Glomerular endothelial cell (primary cell): Measurements from ENCODE around the gene SDR42E2. TPM values are rescaled to one million over a fixed set of nuclear protein-coding genes. Genes with fewer than 3 reads are reported as not detected.
"Not testable (repeated sequence)": the region's sequence is repeated elsewhere in the genome, so short reads cannot be mapped to it uniquely, and the experiment has no call there.

Experiments
- DNase-seq: peaks from one replicate; pipeline ENCODE4 v3.0.0-alpha.2; 2011; ENCODE audit warnings: low read depth, low spot score; ENCODE audit errors: extremely low read depth
- total RNA-seq: library from RNA; depleted of rRNA; stranded (reverse); fragments of >200 nt; gene quantifications from 2 replicates; pipeline ENCODE4 v1.2.3, GENCODE V29; 2015

SDR42E2 gene
- total RNA-seq, 1 donor from 2014 or later = not detected

GRCh38 chr16:22210285-22210684 lies 48.0 kb downstream of the SDR42E2 start:
- no peak for DNase-seq

- no peak for DNase-seq
Observed at GRCh38 chr16:22210854-22211253, 48.5 kb downstream of the SDR42E2 start.

GRCh38 chr16:22213236-22213635 lies 50.9 kb downstream of the SDR42E2 start:
- no peak for DNase-seq

GRCh38 chr16:22213801-22214200 lies 51.5 kb downstream of the SDR42E2 start:
- no peak for DNase-seq

GRCh38 chr16:22214402-22214801 lies 52.1 kb downstream of the SDR42E2 start:
- no peak for DNase-seq

GRCh38 chr16:22214889-22215288 lies 52.6 kb downstream of the SDR42E2 start:
- DNase-seq = no peak

GRCh38 chr16:22216191-22216831 lies 54.0 kb downstream of the SDR42E2 start:
- DNase-seq = no peak

- DNase-seq = not testable (repeated sequence)
Observed at GRCh38 chr16:22216832-22217225, 54.5 kb downstream of the SDR42E2 start.

- DNase-seq = no peak
Observed at GRCh38 chr16:22217890-22218730, 55.8 kb downstream of the SDR42E2 start.

GRCh38 chr16:22219389-22220068 lies 57.2 kb downstream of the SDR42E2 start:
- DNase-seq = no peak

GRCh38 chr16:22220069-22220440 lies 57.7 kb downstream of the SDR42E2 start:
- no peak for DNase-seq

GRCh38 chr16:22220714-22221113 lies 58.4 kb downstream of the SDR42E2 start:
- no peak for DNase-seq

GRCh38 chr16:22222006-22222405 lies 59.7 kb downstream of the SDR42E2 start:
- DNase-seq = no peak

GRCh38 chr16:22222998-22223397 lies 60.7 kb downstream of the SDR42E2 start:
- DNase-seq = no peak

GRCh38 chr16:22225060-22225459 lies 62.8 kb downstream of the SDR42E2 start:
- DNase-seq = no peak

GRCh38 chr16:22229889-22230288 lies 67.6 kb downstream of the SDR42E2 start:
- no peak for DNase-seq

GRCh38 chr16:22232277-22233036 lies 70.2 kb downstream of the SDR42E2 start:
- no peak for DNase-seq

- no peak for DNase-seq
Observed at GRCh38 chr16:22233037-22233372, 70.7 kb downstream of the SDR42E2 start.

- DNase-seq = no peak
Observed at GRCh38 chr16:22235839-22236745, 73.8 kb downstream of the SDR42E2 start.
